Stimulated activated CD8-positive, alpha-beta memory T cell treated with anti-CD3 and anti-CD28 coated beads, Interleukin-4, amount 100 ng/mL, for 1 hour (primary cell): ENCODE data around the gene PRDM16.

ENCODE experiments used
- DNase-seq, 2 donors: peaks; one replicate each; pipeline ENCODE4 v3.0.0-alpha.2; 2020; ENCODE audit warnings: low read depth in 2 of 2, low spot score in 1 of 2

PRDM16 gene

DNA sequence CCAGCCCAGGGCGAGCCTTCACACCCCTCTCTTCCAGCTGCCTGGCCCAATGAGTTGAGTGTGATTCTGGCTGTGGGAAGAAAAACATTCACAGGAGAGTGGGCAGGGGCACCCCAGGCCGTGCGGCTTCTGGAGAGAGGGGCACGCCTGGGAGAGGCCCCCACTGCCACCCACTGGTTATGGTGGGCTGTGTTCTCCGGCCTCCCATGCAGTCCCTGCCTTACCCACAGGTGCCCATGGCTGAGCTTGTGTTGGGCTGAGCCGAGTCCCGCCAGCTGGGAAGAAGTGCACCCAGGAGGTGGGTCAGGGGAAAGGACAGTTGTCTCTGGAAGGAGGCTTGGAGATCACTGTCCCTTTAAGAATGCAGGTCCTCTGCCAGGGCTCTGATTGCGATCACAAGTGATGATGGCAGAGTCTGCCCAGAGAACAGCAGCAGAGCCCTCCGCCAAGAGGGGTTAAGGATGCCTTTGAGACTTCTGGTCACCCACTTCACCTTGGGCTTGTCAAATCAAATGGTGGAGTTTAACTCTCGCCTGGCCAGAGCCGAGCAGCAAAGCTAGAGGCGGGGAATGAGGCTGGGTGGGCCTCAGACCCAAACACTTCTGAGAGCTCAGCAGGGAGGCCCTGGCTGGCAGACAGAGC is 260.8 kb downstream of the PRDM16 start:
- no peak for DNase-seq

DNA sequence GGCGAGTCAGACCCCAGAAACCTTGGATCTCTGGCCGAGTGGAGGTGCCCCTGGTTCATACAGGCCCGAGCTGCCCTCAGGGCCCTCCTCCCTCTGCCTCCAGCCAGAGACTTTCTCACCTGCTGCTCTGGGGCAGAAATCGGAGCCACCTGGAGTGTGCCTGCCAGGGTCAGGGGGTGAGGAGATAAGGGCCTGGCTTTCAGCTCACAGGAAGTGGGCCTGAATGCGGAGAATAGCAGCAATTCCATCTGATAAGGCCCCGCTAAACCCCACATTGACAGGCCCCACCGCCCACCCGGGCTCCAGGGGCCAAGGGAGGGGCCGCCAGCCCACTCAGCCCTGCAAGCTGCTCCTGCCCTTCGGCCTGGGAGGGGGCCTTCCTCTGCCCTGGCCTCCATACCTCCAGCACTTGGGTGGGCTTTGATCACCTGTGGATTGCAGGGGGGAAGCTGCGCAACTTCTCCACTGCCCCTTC is 261.8 kb downstream of the PRDM16 start:
- no peak for DNase-seq

DNA sequence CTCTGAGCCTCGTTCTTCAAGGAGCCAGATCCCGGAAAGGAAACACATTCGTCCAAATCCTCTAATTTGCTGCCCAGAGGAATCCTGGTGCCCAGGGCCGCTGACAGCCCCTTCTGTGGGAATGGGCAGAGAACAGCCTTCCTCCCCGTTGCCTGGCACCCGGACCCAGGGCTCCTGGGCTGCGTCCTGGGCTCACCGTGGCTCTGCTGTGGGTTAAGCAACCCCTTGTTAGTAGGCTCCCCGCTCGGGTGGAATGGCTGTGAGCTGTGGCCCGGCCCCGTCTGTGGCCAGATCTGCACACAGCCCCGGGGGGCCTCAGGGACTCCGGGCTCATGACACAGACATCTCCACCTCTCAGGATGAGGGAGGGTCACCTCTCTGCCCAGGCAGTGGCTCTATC is 262.6 kb downstream of the PRDM16 start:
- no peak for DNase-seq

DNA sequence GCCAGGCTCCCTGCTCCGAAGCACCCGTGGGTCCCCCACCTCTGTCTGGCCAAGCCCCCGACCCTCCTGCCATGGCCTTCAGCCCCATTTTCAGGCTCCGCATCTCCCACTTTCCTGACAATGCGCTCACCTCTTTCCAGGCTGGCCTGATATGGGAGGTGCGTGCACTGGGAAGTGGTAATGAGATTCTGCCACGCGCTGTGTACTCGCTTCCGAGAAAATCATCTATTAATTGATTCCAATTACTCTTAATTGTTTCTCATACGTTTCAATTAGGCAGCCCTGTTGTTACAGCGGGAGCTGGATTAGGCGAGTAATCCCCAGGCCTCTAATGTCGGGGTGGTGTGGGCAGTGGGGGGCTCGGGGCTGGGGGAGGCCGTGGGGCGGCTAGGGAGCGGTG is 263.0 kb downstream of the PRDM16 start:
- DNase-seq = no peak

DNA sequence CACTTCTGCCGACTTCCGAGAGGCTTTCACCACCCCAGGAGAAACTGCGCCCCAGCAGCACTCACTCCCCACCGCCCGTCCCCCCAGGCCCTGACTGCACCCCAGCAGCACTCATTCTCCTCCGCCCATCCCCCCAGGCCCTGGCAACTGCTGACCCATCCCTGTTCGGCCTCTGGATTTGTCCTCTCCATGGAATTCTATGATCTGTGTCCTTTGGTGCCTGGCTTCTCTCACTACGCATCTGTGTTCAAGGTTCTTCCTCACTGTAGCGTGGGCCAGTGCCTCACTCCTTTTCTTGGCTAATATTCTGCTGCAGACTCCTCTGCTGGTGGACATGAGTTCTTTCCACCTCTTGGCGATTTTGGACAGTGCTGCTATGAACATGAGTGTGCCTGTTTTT is 263.7 kb downstream of the PRDM16 start:
- DNase-seq = no peak

DNA sequence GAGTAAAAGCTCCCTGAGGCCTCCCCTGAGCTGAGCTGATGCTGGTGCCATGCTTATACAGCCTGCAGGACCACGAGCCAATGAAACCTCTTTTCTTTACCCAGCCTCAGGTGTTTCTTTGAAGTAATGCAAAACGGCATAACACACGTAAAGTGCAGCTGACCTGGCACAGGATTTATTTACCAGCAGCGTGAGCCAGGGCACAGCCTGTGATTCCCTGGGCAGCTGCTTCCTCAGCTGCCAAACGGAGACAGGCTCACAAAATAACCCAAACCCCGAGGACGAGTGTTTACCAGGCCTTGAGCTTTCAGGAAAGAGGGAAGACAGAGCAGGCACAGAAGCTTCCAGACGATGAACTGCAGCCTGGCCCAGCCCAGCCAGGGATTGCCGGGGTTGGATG is 264.9 kb downstream of the PRDM16 start:
- no peak for DNase-seq

DNA sequence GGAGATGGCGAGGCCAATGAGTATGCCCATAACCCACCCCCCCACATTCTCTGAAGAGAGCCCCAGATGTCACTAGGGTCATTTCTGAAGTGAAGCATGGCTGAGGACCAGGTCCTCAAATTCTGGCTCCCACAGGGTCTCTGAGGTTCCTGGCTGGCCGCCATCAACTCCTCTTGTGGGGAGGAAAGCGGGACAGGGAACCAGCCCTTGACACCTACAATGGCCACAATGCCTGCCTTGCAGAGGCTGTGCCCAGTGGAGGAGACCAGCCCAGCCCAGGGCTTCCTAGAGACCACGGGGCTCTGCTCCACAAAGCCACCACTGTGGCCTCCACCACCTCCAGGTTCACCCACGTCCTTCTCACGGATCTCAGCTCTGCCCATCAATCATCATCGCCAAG is 265.4 kb downstream of the PRDM16 start:
- no peak for DNase-seq

DNA sequence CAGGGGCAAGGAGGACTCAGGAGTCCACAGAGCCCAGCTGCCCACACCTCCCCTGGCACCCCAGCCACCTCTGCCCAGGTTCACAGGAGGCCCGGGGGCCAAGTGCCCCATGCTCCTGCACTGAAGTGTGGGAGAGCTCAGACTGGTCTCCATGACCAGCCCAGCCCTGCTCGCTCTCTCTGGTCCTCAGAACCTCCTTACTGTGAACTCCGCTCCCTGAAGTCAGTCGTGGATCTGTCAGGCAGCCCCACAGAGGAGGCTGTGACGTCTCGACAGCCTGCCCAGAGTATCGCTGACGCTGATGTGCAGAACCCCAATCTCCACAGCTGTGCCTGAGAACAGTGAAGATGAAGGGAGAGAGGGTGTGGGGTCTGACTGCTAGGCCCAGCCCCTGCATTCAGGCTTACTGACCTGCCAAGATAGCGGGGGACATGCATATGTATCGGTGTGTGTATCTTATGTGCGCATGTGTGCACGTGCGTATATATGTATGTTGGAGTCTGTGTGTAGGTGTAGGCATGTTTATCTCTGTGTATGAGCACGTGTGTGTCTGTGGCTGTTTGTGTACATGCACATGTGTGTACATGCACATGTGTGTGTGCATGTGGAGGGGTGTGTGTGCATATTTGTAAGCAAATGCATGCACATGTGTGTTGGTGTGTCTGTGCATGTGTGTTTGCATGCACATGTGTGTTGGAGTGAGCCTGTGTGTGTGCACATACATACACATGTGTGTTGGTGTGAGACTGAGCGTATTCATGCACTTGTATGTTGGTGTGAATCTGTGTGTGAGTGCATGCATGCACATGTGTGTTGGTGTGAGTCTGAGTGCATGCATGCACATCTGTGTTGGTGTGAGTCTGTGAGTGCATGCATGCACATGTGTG is 267.0 kb downstream of the PRDM16 start:
- DNase-seq = no peak

DNA sequence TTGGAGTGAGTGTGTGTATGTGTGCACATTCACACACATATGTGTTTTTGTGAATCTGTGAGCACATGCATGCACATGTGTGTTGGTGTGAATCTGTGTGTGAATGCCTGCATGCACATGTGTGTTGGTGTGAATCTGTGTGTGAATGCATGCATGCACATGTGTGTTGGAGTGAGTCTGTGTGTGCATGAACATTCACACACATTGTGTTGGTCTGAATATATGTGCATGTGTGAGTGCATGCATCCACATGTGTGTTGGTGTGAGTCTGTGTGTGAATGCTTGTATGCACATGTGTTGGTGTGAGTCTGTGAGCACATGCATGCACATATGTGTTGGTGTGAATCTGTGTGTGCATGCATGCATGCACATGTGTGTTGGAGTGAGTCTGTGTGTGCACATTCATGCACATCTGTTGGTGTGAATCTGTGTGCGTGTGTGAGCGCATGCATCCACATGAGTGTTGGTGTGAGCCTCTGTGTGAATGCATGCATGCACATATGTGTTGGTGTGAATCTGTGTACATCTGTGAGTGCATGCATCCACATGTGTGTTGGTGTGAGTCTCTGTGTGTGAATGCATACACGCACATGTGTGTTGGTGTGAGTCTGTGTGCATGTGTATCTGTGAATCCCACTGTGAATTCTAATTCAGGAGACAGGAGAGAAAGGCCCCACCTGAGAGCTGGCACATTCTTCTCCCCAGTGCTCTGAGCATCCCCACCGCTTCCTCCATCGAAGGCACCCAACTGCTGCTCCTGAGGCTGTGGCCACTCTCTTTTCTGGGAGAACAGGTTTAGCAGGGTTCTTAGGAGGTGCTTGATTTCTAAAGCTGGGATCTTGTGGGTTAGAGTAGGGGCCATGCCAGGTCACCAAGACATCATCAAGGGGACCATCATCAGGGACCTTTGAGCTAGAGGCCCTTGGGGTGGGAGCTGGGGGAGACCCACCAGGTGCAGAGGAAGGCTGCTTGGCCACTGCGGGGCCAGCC is 267.9 kb downstream of the PRDM16 start:
- DNase-seq = no peak

DNA sequence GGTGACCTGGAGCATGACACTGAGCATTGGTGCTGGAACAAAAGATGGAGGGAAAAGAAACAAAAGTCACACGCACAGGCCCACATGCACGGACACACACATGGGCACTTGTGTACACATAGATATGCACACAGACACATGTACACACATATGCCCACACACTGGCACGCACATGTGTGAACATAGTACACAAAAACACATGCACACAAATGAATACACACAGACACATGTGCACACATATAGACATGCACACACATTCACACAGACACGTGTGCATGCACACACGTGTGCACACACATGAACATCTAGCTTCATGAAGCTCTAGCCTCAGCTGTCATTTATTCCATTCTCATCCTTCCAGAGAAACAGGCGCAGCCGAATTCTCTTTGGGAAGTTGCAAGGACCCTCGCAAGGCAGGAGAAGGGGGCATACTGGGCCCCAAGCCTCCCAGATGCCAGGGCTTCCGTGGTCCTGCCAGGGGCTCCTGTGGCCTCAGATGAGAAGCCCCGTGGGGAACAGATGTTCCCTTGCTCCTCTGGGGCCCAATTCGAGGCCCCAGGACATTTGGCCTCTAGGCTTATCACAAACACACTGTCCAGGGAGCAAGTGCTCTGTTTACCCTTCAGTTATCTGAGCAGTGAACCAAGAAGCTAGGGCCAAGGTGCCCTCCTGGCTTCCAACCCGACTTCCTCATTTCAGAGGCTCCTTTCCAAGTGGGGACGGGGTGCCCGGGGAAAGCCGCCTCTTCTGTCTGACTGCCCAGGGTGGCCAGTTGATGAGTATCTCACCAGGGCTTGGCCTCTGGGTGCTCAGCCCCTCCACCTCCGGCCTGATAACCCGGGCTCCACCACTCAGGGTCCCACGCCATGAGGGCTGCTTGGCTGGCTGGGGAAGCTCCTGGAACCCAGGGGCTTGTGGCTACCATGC is 269.1 kb downstream of the PRDM16 start:
- no peak for DNase-seq

DNA sequence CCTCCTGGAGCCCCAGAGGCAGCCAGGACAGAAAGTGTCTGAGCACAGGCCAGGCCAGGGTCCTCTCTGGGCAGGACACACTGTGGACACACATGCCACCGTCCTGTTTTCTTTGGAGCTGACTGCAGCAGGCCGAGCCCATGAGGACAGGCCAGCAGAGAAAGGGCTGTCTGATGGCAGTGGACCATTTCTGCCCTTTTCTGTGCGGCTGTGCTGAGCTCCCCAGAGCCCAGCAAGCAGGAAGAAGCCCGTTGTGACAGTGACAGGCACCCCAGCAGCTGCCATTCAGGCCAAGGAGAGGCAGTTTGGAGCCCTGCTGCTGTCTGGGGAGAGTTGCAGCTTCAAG is 269.7 kb downstream of the PRDM16 start:
- no peak for DNase-seq

DNA sequence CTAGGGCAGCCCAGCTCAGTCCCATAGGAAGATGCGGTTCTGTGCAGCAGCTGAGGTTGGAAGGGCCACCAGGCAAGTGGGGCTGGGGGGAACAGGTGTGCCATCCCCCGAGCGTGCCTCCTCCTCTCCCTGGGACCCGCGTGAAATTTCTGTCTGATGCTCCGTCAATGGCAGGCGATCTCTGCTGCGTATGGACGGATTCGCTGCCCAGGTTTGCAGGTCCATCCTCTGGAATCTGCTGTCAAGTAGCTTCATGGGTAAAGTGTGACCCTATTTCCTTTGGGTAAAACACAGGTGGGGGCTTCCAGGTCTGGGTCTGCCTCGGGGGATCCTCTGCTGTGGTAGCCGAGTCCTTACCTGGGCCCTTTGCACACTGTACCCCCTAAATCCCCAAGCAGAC is 270.9 kb downstream of the PRDM16 start:
- DNase-seq = no peak

DNA sequence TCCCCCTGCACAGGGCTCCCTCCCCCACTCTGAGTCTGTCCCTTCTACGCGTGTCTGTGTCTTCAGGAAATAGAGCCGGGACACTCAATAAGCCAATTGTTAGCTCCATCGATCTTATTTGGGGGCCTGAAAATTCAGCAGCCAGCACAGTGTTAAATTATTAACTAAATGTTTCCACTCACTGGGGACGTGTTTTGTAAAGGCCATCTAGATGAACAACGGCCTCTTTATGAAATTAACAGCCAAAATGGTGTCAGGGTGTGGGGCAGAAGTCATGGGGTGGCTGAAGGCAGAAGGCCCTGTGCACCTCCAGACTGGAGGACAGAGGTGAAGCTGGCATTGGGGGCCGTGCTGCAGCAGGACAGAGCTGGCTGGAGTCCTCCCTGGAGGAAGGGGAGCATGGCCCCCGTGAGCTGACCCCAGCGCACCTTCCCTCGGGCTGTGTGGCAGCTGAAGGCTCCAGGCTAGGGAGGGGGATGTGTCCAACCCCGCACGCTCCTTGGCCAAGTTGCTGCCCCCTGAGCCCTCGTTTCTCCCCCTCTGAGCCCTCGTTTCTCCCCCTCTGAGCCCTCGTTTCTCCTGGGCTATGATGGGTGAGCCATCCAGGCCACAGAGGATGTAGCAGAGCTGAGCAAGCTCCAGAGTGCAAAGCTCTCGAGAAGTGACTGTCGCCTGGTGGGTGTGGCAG is 271.7 kb downstream of the PRDM16 start:
- no peak for DNase-seq

DNA sequence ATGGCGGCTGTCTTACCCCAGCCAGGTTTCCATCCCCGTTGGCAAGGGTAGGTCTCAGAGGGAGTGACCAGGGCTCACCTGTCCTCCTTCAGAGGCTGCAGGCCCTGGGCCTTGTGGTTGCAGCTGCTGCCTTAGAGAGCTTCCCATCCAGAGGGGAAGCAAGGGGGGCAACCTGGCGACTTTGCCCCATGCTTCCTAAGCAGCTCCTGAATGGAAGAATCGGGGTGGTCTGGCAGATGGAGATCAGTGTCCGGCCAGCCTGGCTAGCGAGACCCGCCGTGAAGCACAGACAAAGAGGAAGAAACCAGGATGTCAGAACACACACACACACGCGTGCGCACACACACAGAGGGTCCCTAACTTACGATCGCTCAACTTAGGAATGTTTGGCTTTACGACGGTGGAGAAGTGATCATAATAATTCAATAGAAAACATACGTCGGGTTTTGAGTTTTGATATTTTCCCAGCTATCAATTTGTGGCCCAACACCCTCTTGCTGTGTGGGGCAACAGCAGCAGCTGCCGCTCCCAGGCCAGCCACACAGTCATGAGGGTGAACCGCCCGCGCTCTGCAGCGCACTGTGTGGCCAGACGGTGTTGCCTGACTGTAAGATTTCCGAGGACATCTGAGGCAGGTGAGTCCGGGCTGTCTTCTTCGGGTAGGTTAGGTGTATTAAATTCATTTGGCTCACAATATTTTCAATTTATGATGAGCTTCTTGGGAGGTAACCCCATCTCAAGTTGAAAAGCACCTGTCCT is 272.4 kb downstream of the PRDM16 start:
- no peak for DNase-seq

DNA sequence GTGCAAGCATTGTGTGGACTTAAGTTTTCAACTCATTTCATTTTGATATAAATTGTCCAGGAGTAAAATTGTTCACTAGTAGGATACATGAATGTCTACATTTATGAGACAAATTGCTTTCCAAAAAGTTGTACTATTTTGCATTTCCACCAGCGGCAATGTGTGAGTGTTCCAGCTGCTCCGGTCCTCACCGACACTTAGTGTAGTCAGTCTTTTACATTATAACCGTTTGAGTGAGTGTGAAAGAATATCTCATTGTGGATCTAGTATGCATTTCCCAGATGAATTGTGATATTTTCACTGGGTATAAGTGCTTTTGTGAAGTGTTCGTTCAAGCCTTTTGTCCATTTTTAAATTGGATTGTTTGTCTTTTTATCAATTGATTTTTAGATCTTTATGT is 274.0 kb downstream of the PRDM16 start:
- no peak for DNase-seq

DNA sequence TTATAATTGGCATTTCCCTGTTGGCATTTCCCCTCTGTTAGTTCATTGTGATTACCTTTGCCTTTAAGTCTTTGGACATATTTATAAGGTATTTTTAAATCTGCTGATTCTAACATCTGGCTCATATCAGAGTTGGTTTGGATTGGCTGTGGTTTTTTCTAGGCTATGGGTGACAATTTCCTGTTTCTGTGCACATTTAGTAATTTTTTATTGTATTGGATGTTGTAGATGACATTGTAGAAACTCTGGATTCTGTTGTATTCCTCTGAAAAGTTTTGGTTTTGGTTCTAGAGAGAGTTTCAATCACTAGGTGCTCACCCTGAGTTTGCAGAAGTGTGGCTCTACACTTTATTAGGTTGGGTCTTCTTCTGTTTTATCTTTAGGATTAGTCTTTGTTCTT is 275.4 kb downstream of the PRDM16 start:
- no peak for DNase-seq

DNA sequence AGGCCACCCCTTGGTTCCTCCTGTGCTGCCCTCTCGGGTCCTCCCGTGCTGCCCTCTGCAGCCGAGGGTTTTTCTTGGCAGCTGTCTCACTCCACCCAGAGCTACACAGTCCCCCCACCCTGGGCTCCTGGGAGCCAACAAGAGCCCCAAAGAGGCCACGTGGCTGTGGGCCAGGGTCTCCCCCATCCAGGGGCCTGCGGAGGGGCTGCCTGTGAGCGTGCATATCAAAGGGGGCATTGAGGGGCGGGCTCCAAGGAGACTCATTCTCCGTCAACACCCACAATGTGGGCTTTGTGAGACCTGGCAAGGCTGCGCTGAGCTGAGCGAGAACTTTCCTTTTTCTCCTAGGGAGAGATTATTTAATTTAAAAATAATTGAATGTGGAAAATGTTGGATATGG is 276.8 kb downstream of the PRDM16 start:
- DNase-seq = no peak

DNA sequence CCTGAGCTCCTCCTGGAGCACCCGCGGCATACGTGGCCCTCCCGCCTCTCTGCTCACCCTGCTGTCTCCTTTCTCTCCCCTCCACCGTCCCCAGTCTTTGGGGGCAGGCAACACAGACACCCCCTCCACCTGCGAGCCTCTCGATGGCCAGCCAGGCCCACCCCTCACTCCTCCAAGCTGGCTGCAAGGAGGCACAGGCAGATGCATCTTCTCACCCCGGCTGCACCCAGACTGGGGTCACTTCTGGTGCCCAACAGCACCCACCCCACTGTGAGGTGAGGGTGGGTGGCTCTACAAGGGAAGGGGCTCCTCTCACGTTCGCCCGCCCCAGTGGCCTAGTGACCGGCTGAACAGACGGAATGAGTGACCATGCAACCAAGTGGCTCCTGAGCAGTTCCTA is 277.5 kb downstream of the PRDM16 start:
- DNase-seq = no peak
